WTC11 (cell line): ENCODE data around the gene NIP7. TPM values are rescaled to one million over a fixed set of nuclear protein-coding genes. Genes with fewer than 3 reads are reported as not detected.

Experiments used
- ATAC-seq: fragments of 200-7000 bp; cut with Tn5 transposase; 2 replicates; pipeline ENCODE4 v1.10.0; 2021; ENCODE audit warnings: mild to moderate bottlenecking, moderate library complexity
- CTCF ChIA-PET: fragments of 300-600 bp; sonication (Branson Sonifier 250); formaldehyde crosslinking; loops from one replicate; lab custom pipeline; 2021; ENCODE audit warnings: antibody characterized with exemption; lab: Charles Lee
- POLR2A ChIA-PET: fragments of 350-600 bp; sonication (Branson Sonifier 250); formaldehyde crosslinking; loops from one replicate; lab custom pipeline; 2021; ENCODE audit warnings: antibody characterized with exemption; lab: Charles Lee
- DNase-seq: peaks from one replicate; pipeline ENCODE4 v3.0.0; 2021; ENCODE audit warnings: low spot score
- H3K27ac Mint-ChIP-seq: 2 replicates; pipeline ENCODE4 v1.8.0; 2021; ENCODE audit warnings: mixed read lengths
- H3K27me3 Mint-ChIP-seq: 2 replicates; pipeline ENCODE4 v1.8.0; 2021; ENCODE audit warnings: low read depth, mild to moderate bottlenecking, moderate library complexity, mixed read lengths
- H3K36me3 Mint-ChIP-seq: 2 replicates; pipeline ENCODE4 v1.8.0; 2021; ENCODE audit warnings: mixed read lengths
- H3K4me1 Mint-ChIP-seq: 2 replicates; pipeline ENCODE4 v1.8.0; 2022; ENCODE audit warnings: mixed read lengths
- H3K4me3 Mint-ChIP-seq: 2 replicates; pipeline ENCODE4 v1.8.0; 2021; ENCODE audit warnings: mild to moderate bottlenecking, moderate library complexity, mixed read lengths
- H3K9me3 Mint-ChIP-seq: 2 replicates; pipeline ENCODE4 v1.8.0; 2021; ENCODE audit warnings: mixed read lengths
- EMX1 ChIP-seq: fragments of 250-450 bp; sonication (Bioruptor Pico); IDR thresholded peaks from 2 replicates; pipeline ENCODE4 v1.8.0; 2021; ENCODE audit warnings: mild to moderate bottlenecking
- NFATC4 ChIP-seq: fragments of 250-450 bp; sonication (Bioruptor Pico); IDR thresholded peaks from 2 replicates; pipeline ENCODE4 v1.9.0; 2021; ENCODE audit warnings: mild to moderate bottlenecking
- NR2C2 ChIP-seq: sonication (generic); formaldehyde crosslinking; IDR thresholded peaks from 2 replicates; pipeline ENCODE4 v1.8.0; 2022; ENCODE audit warnings: mild to moderate bottlenecking, missing genetic modification reagents
- OVOL2 ChIP-seq: fragments of 250-450 bp; sonication (Bioruptor Pico); IDR thresholded peaks from 2 replicates; pipeline ENCODE4 v1.9.0; 2021; ENCODE audit warnings: mild to moderate bottlenecking, borderline replicate concordance
- TCF7 ChIP-seq: sonication (generic); formaldehyde crosslinking; IDR thresholded peaks from 2 replicates; pipeline ENCODE4 v1.8.0; 2022; ENCODE audit warnings: mild to moderate bottlenecking, low read depth, missing genetic modification reagents, moderate library complexity
- ZNF232 ChIP-seq: sonication (generic); formaldehyde crosslinking; IDR thresholded peaks from 2 replicates; pipeline ENCODE4 v1.8.0; 2022; ENCODE audit warnings: mild to moderate bottlenecking, missing genetic modification reagents
- total RNA-seq: library from RNA; stranded (reverse); gene quantifications from 3 replicates; pipeline ENCODE4 v1.2.3, GENCODE V29; 2021
- TF ChIP-seq, protein P1 (sequence below): sonication (generic); formaldehyde crosslinking; IDR thresholded peaks from 2 replicates; pipeline ENCODE4 v1.8.1; 2022; ENCODE audit warnings: missing genetic modification reagents, borderline replicate concordance
- TF ChIP-seq, protein P2 (sequence below): sonication (generic); formaldehyde crosslinking; IDR thresholded peaks from 2 replicates; pipeline ENCODE4 v1.8.1; 2022; ENCODE audit warnings: low read depth, mild to moderate bottlenecking, moderate library complexity, missing genetic modification reagents, borderline replicate concordance
- TF ChIP-seq, protein P3 (sequence below): sonication (generic); formaldehyde crosslinking; IDR thresholded peaks from 2 replicates; pipeline ENCODE4 v1.8.0; 2022; ENCODE audit warnings: mild to moderate bottlenecking, missing genetic modification reagents
- TF ChIP-seq, protein P4 (sequence below): sonication (generic); formaldehyde crosslinking; IDR thresholded peaks from 2 replicates; pipeline ENCODE4 v1.8.0; 2022; ENCODE audit warnings: mild to moderate bottlenecking, missing genetic modification reagents
- TF ChIP-seq, protein P5 (sequence below): sonication (generic); formaldehyde crosslinking; IDR thresholded peaks from 2 replicates; pipeline ENCODE4 v1.8.1; 2023; ENCODE audit warnings: mild to moderate bottlenecking, missing genetic modification reagents
- TF ChIP-seq, protein P6 (sequence below): fragments of 250-450 bp; sonication (Bioruptor Pico); IDR thresholded peaks from 2 replicates; pipeline ENCODE4 v1.9.0; 2021; ENCODE audit warnings: mild to moderate bottlenecking, borderline replicate concordance
- TF ChIP-seq, protein P7 (sequence below): sonication (generic); formaldehyde crosslinking; IDR thresholded peaks from 2 replicates; pipeline ENCODE4 v1.8.0; 2022; ENCODE audit warnings: mild to moderate bottlenecking, missing genetic modification reagents
- TF ChIP-seq, protein P8 (sequence below): fragments of 250-450 bp; sonication (Bioruptor Pico); IDR thresholded peaks from 2 replicates; pipeline ENCODE4 v1.9.0; 2021; ENCODE audit warnings: mild to moderate bottlenecking
- TF ChIP-seq, protein P9 (sequence below): fragments of 250-450 bp; sonication (Bioruptor Pico); conservative IDR thresholded peaks from 2 replicates; pipeline ENCODE4 v1.9.0; 2021; ENCODE audit warnings: mild to moderate bottlenecking
- TF ChIP-seq, protein P10 (sequence below): sonication (generic); formaldehyde crosslinking; conservative IDR thresholded peaks from 2 replicates; pipeline ENCODE4 v1.8.1; 2023; ENCODE audit warnings: mild to moderate bottlenecking, low read depth, missing genetic modification reagents, moderate library complexity

NIP7 gene
- total RNA-seq, 1 experiment from 2014 or later, result 43.7 TPM

DNA sequence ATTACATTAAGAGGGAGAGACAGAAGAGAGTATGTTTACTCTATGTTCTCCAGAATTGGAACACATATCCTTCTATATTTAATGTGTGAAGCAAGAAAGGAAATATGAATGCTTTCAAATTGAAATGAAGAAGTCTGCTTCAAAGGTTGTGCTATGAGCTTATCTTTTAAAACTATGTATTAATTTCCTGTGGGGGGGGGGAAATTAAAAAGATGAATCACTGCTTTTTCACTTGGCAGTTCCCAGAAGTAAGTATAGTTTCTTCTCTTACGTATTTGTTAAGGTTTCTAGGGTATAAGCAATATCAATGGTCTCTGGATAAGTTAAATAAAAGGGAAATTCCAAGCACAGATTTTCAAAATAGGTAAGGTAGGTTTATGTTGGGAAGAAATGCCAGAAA, 39.2 kb downstream of the NIP7 start:
- ATAC-seq, result no peak
- TF ChIP-seq, protein P1, sequence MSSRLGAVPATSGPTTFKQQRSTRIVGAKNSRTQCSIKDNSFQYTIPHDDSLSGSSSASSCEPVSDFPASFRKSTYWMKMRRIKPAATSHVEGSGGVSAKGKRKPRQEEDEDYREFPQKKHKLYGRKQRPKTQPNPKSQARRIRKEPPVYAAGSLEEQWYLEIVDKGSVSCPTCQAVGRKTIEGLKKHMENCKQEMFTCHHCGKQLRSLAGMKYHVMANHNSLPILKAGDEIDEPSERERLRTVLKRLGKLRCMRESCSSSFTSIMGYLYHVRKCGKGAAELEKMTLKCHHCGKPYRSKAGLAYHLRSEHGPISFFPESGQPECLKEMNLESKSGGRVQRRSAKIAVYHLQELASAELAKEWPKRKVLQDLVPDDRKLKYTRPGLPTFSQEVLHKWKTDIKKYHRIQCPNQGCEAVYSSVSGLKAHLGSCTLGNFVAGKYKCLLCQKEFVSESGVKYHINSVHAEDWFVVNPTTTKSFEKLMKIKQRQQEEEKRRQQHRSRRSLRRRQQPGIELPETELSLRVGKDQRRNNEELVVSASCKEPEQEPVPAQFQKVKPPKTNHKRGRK (CRISPR knock-in tag), result no peak
- TF ChIP-seq, protein P2, sequence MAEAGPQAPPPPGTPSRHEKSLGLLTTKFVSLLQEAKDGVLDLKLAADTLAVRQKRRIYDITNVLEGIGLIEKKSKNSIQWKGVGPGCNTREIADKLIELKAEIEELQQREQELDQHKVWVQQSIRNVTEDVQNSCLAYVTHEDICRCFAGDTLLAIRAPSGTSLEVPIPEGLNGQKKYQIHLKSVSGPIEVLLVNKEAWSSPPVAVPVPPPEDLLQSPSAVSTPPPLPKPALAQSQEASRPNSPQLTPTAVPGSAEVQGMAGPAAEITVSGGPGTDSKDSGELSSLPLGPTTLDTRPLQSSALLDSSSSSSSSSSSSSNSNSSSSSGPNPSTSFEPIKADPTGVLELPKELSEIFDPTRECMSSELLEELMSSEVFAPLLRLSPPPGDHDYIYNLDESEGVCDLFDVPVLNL (CRISPR knock-in tag), result no peak
- TF ChIP-seq NR2C2 (CRISPR knock-in tag), result no peak
- TF ChIP-seq, protein P3, sequence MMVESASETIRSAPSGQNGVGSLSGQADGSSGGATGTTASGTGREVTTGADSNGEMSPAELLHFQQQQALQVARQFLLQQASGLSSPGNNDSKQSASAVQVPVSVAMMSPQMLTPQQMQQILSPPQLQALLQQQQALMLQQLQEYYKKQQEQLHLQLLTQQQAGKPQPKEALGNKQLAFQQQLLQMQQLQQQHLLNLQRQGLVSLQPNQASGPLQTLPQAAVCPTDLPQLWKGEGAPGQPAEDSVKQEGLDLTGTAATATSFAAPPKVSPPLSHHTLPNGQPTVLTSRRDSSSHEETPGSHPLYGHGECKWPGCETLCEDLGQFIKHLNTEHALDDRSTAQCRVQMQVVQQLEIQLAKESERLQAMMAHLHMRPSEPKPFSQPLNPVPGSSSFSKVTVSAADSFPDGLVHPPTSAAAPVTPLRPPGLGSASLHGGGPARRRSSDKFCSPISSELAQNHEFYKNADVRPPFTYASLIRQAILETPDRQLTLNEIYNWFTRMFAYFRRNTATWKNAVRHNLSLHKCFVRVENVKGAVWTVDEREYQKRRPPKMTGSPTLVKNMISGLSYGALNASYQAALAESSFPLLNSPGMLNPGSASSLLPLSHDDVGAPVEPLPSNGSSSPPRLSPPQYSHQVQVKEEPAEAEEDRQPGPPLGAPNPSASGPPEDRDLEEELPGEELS (CRISPR knock-in tag), result no peak
- TF ChIP-seq, protein P4, sequence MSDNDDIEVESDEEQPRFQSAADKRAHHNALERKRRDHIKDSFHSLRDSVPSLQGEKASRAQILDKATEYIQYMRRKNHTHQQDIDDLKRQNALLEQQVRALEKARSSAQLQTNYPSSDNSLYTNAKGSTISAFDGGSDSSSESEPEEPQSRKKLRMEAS, result no peak
- no peak for TF ChIP-seq NFATC4 (CRISPR knock-in tag)
- TF ChIP-seq, protein P5, sequence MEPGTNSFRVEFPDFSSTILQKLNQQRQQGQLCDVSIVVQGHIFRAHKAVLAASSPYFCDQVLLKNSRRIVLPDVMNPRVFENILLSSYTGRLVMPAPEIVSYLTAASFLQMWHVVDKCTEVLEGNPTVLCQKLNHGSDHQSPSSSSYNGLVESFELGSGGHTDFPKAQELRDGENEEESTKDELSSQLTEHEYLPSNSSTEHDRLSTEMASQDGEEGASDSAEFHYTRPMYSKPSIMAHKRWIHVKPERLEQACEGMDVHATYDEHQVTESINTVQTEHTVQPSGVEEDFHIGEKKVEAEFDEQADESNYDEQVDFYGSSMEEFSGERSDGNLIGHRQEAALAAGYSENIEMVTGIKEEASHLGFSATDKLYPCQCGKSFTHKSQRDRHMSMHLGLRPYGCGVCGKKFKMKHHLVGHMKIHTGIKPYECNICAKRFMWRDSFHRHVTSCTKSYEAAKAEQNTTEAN (CRISPR knock-in tag), result no peak
- TF ChIP-seq, protein P6, sequence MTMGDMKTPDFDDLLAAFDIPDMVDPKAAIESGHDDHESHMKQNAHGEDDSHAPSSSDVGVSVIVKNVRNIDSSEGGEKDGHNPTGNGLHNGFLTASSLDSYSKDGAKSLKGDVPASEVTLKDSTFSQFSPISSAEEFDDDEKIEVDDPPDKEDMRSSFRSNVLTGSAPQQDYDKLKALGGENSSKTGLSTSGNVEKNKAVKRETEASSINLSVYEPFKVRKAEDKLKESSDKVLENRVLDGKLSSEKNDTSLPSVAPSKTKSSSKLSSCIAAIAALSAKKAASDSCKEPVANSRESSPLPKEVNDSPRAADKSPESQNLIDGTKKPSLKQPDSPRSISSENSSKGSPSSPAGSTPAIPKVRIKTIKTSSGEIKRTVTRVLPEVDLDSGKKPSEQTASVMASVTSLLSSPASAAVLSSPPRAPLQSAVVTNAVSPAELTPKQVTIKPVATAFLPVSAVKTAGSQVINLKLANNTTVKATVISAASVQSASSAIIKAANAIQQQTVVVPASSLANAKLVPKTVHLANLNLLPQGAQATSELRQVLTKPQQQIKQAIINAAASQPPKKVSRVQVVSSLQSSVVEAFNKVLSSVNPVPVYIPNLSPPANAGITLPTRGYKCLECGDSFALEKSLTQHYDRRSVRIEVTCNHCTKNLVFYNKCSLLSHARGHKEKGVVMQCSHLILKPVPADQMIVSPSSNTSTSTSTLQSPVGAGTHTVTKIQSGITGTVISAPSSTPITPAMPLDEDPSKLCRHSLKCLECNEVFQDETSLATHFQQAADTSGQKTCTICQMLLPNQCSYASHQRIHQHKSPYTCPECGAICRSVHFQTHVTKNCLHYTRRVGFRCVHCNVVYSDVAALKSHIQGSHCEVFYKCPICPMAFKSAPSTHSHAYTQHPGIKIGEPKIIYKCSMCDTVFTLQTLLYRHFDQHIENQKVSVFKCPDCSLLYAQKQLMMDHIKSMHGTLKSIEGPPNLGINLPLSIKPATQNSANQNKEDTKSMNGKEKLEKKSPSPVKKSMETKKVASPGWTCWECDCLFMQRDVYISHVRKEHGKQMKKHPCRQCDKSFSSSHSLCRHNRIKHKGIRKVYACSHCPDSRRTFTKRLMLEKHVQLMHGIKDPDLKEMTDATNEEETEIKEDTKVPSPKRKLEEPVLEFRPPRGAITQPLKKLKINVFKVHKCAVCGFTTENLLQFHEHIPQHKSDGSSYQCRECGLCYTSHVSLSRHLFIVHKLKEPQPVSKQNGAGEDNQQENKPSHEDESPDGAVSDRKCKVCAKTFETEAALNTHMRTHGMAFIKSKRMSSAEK (CRISPR knock-in tag), result no peak
- TF ChIP-seq, protein P7, sequence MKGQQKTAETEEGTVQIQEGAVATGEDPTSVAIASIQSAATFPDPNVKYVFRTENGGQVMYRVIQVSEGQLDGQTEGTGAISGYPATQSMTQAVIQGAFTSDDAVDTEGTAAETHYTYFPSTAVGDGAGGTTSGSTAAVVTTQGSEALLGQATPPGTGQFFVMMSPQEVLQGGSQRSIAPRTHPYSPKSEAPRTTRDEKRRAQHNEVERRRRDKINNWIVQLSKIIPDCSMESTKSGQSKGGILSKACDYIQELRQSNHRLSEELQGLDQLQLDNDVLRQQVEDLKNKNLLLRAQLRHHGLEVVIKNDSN (CRISPR knock-in tag), result no peak
- TF ChIP-seq EMX1 (CRISPR knock-in tag), result no peak
- TF ChIP-seq ZNF232 (CRISPR knock-in tag), result no peak
- TF ChIP-seq TCF7 (CRISPR knock-in tag), result no peak
- TF ChIP-seq, protein P8, sequence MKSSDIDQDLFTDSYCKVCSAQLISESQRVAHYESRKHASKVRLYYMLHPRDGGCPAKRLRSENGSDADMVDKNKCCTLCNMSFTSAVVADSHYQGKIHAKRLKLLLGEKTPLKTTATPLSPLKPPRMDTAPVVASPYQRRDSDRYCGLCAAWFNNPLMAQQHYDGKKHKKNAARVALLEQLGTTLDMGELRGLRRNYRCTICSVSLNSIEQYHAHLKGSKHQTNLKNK (CRISPR knock-in tag), result no peak
- no peak for TF ChIP-seq OVOL2 (CRISPR knock-in tag)
- TF ChIP-seq, protein P9, sequence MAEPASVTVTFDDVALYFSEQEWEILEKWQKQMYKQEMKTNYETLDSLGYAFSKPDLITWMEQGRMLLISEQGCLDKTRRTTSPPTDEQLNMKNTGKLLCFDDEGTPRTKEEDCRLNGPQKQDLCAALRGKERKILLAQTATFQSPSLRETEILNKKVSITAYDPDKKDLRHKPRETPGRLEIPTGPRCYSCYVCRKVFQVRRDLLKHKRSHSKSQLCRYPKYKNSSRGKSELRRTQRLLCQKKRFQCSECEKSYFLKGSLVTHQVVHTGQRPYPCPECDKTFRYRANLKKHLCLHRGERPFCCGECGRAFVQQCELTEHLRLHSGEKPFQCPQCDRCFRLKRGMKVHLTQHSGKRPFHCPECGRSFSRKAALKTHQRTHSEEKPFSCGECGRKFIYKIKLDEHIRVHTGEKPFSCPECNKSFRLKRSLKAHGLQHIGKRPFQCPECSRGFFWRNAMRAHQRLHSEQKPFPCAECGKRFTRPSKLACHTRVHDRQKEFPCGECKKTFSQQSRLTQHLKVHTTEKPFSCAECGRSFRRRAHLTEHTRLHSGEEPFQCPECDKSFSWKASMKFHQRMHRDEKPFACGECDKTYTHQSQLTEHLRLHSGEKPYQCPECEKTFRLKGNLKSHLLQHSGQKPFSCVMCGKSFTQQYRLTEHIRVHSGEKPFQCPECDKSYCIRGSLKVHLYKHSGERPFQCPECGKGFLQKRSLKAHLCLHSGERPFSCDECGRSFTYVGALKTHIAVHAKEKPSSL (CRISPR knock-in tag), result no peak
- TF ChIP-seq, protein P10, sequence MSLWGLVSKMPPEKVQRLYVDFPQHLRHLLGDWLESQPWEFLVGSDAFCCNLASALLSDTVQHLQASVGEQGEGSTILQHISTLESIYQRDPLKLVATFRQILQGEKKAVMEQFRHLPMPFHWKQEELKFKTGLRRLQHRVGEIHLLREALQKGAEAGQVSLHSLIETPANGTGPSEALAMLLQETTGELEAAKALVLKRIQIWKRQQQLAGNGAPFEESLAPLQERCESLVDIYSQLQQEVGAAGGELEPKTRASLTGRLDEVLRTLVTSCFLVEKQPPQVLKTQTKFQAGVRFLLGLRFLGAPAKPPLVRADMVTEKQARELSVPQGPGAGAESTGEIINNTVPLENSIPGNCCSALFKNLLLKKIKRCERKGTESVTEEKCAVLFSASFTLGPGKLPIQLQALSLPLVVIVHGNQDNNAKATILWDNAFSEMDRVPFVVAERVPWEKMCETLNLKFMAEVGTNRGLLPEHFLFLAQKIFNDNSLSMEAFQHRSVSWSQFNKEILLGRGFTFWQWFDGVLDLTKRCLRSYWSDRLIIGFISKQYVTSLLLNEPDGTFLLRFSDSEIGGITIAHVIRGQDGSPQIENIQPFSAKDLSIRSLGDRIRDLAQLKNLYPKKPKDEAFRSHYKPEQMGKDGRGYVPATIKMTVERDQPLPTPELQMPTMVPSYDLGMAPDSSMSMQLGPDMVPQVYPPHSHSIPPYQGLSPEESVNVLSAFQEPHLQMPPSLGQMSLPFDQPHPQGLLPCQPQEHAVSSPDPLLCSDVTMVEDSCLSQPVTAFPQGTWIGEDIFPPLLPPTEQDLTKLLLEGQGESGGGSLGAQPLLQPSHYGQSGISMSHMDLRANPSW (CRISPR knock-in tag), result no peak
- no peaks in the 10 kb centered on the region for H3K27me3 Mint-ChIP-seq

More for the DNA sequence above, 39.2 kb downstream of the NIP7 start:
- DNase-seq, result no peak
- POLR2A ChIA-PET, result no interaction called here
- Mint-ChIP-seq H3K4me3 (no peak overlapping the region), H3K9me3 (no peaks in the 10 kb centered on the region), H3K4me1 (no peaks in the 10 kb centered on the region), H3K36me3 (peaks cover 52% of the 10 kb centered on the region), H3K27ac (no peak overlapping the region)
- CTCF ChIA-PET, result interaction anchor here (1.0 kb wide), 1 partner anchor 17 kb away, joined by 3 read pairs; no protein-coding TSS in a partner anchor
